CD4-positive, alpha-beta T cell treated with Interferon alpha-2 for 1 hour (primary cell): ENCODE results near the gene NLGN1.
"Not testable (repeated sequence)": the region's sequence is repeated elsewhere in the genome, so short reads cannot be mapped to it uniquely, and the experiment has no call there.

Experiments
- DNase-seq, 2 donors: peaks; one replicate each; pipeline ENCODE4 v3.0.0-alpha.2; 2020 to 2022

The NLGN1 gene

GRCh38 chr3:173583496-173583895 is 186.0 kb downstream of the NLGN1 start:
- DNase-seq: no peak

GRCh38 chr3:173584093-173584837 is 186.7 kb downstream of the NLGN1 start:
- DNase-seq: no peak

GRCh38 chr3:173584838-173585831 is 187.6 kb downstream of the NLGN1 start:
- DNase-seq: no peak

GRCh38 chr3:173586166-173586565 is 188.6 kb downstream of the NLGN1 start:
- DNase-seq: no peak

DNA sequence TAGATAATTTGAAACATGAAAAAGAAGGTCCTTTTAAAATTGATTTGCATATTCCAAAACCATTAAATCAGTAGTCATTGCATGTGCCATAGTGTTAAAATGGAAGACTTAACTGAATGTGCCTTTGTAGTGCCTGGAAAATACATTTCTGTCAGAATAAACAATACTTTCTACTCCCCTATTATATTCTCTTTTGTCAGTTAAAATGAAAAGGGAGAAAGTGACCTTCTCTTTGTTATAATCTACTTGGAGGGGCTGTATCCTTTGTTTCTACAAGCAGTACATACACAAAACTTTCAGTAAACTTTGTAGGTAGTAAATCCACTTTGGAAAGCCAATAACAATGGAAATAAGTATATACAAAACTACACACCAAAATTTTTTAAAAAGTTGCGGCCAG is 189.5 kb downstream of the NLGN1 start:
- no peak for DNase-seq

DNA sequence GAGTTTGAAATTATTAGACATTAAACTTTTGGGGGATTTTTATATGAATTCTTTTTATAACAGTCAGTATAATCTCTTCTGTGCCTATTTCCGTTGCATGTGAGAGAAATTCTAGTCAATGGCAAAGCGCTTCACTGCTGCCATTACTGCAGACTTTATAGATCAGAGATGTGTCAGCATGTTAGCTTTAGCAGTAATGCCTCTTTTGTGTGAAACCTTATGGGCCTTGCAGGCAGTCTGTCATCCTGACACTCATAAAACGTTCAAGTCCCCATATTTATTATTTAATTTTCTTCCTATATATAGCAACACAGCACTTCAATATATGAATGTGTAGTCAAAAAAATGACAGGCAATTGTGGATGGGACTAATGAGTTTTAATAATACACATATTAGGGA is 191.0 kb downstream of the NLGN1 start:
- no peak for DNase-seq

- DNase-seq: no peak
These were observed 191.6 kb downstream of the NLGN1 start for GRCh38 chr3:173589116-173589515.

GRCh38 chr3:173591401-173591800 is 193.9 kb downstream of the NLGN1 start:
- no peak for DNase-seq

- not testable (repeated sequence) for DNase-seq
These were observed 197.3 kb downstream of the NLGN1 start for GRCh38 chr3:173594881-173595280.

DNA sequence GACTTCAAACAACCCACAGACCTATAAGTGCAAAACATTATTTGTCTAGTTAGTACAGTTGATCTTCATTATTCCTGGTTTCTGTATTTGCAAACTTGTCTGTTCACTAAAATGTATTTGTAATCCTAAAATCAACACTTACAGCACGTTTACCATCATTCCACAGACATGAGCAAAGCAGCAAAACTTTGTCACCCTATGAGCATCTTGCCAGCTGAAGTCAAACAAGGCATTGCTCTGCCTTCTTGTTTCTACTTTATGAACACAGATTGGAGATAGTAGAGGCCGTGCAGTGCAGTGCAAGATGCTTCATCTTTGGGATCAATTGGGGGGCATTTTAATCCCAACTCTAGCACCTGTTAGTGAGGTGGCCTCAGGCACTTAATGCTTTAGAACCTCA is 202.1 kb downstream of the NLGN1 start:
- DNase-seq: no peak

- no peak for DNase-seq
These were observed 217.0 kb downstream of the NLGN1 start for GRCh38 chr3:173614522-173614921.

DNA sequence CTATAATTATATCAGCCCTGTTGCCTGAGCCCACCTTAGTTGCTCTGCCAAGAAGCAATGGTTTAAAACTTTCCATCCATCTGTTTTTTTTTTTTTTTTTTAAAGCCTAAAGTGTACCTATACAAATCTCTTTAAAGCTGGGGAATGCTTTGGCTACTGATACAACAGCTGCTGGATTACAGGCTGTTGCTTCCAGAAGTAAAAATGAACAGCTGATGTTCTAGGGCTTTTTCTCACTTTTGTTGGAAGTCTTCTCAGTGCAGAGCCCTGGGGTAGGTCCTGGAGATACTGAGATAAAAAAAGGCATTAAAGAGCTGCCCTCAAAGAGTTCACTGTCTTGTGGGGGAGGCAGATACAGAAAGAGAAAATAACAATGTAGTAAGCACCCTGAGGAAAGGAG is 218.1 kb downstream of the NLGN1 start:
- DNase-seq: no peak

GRCh38 chr3:173617490-173617889 is 219.9 kb downstream of the NLGN1 start:
- DNase-seq: no peak

DNA sequence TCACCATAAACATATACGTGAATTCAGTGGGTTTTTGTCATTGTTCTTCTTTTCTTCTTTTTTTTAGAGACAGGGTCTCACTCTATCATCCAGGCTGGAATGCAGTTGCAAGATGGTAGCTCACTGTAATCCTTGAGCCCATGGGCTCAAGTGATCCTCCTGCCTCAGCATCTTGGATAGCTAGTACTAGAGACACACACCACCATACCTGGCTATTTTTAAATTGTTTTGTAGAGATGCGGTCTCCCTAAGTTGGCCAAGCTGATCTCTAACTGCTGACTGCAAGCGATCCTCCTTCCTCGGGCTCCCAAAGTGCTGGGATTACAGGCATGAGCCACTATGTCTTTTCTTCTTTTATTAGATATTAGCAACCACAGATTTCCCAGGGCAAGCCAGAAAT is 220.6 kb downstream of the NLGN1 start:
- DNase-seq: no peak

- DNase-seq: no peak
These were observed 221.2 kb downstream of the NLGN1 start for GRCh38 chr3:173618703-173619102.

DNA sequence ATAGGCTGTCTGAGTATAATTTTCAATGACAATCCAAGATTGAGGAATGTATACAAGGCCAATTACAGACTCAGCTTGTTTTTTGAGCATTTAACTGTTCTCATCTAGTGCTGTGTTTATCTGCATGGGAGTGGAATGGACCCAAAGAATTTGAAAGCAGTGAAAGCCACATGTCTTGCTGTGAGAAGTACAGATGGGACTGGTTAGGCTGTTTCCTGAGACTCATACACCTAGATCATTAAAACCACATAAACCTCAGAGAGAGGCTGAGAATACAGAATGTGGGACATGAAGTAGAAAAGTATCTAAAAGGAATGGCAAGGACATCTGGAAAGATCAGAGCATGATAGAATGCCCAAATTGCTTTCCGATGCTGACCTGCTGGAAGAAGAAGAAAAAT is 224.6 kb downstream of the NLGN1 start:
- DNase-seq: no peak

GRCh38 chr3:173624086-173624485 is 226.5 kb downstream of the NLGN1 start:
- no peak for DNase-seq

- DNase-seq: no peak
These were observed 233.3 kb downstream of the NLGN1 start for GRCh38 chr3:173630849-173631248.

- DNase-seq: no peak
These were observed 235.4 kb downstream of the NLGN1 start for GRCh38 chr3:173632945-173633344.

- no peak for DNase-seq
These were observed 238.3 kb downstream of the NLGN1 start for GRCh38 chr3:173635826-173636225.

DNA sequence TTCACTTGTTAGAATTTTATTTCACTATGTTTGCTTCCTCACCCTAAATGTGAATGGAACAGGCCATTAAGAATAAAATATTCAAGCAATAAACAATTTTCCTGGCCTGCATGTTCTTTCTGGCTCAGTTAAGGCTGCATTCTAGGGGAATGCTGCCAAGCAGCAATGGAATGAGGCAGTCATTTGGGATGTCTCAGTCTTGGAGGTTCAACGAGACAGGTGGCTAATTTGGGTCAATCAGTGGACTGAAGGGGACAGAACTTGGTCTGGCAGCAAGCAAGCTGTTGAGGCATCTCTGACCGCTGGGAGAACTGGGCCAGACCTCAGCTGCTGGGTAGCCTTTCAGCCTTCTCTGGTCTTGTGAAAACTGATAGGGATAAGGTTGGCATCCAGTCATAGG is 241.6 kb downstream of the NLGN1 start:
- no peak for DNase-seq

DNA sequence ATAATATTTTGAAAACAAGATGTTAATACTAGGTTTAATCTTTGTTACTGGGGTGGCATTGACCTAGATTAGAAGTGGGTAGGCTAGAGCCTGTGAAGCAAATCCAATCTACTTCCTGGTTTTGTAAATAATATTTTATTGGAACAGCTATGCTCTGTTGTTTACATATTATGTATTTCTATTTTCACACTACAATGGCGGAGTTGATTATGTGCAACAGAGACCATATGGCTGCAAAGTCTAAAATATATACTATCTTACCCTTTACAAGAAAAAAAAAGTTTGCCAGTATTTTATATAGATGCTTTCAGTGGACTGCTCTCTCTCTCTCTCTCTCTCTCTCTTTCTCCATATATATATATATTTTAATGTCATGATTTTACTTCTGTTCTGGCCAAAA is 244.2 kb downstream of the NLGN1 start:
- no peak for DNase-seq

DNA sequence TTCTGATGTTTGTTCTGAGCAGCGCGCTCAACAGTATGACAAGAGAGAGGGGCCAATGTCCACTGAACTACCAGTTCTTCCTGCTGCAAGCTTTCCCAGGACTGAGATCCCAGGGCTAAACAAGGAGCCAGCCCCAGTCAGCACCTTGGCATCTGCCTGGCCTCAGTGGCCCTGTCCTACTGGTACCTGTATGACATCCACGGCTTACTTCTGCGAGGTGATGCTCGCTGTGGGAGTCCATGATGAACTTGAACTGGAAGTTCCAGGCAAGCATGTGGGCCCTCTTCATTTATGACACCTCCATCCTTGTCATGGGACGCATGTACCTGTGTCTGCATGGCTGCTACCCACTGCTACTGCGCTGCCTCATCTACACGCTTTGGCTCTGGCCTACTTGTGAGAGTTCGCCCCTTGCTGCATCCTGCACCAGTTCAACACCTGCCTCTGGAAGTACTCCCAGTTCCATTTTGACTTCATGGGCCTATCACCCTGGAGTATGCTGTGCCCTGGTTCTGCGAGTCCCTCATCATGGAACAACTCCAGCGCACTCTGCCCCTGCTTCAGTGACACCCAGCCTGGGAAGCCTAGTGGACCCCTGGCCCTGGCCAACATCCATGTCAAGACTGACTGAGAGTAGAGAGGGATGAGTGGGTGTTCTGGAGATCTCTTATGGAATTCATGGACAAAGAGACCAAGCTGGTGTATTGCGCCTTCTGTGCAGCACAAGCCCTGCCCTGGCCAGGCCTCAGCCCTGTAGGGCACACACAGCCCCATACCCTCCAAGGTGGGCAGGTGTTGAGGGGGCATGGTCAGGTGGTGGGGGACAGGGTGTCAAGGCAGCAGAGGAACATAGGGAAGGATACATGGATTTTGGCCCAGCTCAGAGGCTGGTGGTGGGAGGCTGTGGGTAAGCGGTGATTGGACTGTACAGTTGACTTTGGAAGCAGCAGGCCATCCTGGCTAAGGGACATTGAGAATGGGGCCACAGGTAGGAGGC is 246.8 kb downstream of the NLGN1 start:
- DNase-seq: no peak
